ENCODE measurements around the gene TGM2. TPM values are rescaled to one million over a fixed set of nuclear protein-coding genes. Genes with fewer than 3 reads are reported as not detected.

The TGM2 gene
- total RNA-seq, 4 donors from 2014 or later: 163 to 385 (median 188) TPM

DNA sequence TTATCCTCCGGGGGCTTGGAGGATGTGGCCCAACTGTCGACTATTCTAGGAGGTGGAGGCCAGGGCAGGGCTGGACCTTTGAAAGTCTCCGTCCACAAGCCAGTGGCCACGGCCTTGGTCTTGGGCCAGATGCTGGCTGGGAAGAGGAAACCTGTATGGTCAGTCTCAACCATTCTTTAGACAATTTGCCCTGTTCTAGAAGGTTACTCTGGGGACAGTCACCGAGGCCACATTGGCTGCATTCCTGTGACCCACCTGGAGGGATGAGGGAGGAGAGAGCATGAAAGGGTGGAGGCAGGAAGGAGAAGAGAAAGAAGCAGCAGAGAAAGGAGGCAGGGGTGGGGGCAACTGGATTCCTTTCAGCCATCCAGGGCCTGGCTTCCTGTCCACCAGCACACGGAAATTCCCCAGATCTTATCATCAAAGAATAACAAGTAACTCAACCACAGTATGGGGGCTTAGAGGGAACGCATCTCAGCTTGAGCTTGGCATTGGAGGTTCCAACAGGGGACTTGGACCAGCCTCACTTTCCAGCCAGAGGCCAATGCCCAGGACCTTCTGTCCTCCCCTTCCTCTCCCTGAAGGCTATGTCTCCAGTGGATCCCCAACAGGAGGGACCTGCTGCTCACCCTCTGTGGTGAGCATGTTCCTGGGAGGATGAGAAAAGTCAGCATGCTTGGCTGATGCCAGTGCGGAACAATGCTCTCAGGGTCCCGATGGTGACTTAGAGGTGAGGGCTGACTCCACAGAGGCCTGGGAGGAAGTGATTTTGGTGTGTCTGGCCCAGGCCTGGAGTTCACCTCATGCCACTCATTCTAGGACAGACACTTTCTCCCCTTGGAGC is 30.4 kb downstream of the TGM2 start:
- no peaks in the 10 kb centered on the region for H3K9me3 ChIP-seq
- peaks cover 0 to 16% (median 0%) of the 10 kb centered on the region in 3 donors for H3K4me1 ChIP-seq
- peak overlapping the region in 3 of 4 donors; percentile 21 to 60 (median 34) for H3K27ac ChIP-seq
- TF ChIP-seq POLR2A (IDR thresholded peaks at IDR 0.05) (no peak), POLR2AphosphoS5 (IDR thresholded peaks at IDR 0.05) (no peak), EP300 (IDR thresholded peaks at IDR 0.05) (no peak)
- TF ChIP-seq, protein P1, sequence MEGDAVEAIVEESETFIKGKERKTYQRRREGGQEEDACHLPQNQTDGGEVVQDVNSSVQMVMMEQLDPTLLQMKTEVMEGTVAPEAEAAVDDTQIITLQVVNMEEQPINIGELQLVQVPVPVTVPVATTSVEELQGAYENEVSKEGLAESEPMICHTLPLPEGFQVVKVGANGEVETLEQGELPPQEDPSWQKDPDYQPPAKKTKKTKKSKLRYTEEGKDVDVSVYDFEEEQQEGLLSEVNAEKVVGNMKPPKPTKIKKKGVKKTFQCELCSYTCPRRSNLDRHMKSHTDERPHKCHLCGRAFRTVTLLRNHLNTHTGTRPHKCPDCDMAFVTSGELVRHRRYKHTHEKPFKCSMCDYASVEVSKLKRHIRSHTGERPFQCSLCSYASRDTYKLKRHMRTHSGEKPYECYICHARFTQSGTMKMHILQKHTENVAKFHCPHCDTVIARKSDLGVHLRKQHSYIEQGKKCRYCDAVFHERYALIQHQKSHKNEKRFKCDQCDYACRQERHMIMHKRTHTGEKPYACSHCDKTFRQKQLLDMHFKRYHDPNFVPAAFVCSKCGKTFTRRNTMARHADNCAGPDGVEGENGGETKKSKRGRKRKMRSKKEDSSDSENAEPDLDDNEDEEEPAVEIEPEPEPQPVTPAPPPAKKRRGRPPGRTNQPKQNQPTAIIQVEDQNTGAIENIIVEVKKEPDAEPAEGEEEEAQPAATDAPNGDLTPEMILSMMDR (IDR thresholded peaks at IDR 0.05): no peak
- 43 to 74% methylated on average over 2 to 9 of the region's 9 CpGs for WGBS, 2 donors (ENCODE audit: low coverage in 1 of 2)
- ATAC-seq: peak; percentile 17
- no peaks in the 10 kb centered on the region for H3K27me3 ChIP-seq
- H3K4me3 ChIP-seq: no peak overlapping the region
- H3K36me3 ChIP-seq: peaks cover 0 to 94% of the 10 kb centered on the region in 2 donors

DNA sequence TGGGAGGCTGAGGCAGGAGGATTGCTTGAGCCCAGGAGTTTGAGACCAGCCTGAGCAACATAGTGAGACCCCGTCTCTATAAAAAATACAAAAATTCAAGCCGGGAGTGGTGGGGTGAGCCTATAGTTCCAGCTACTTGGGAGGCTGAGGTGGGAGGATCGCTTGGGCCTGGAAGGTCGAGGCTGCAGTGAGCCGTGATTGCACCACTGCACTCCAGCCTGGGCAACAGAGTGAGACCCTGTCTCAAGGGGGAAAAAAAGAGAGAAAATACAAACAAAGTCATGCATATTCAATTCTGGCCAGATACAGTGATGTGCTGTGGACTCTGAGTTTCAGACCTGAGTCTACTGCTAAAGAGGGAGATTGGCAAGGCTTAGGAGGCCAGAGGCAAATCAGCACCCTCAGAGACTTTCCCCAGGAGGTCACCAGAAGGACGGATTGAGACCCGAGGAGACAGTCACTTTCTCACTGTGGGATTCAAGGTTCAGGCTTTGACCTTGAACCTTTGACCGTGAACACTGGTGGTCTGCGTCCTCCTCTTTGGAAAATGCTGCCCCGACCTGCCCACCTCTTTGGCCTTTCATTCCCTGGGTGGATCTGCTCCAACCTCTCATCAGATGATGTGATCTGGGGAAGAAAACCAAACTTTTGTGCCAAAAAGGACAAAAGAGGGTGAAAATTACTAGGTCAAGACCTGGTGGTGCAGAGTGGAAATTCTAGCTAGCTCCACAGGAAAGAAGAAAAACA is 31.2 kb downstream of the TGM2 start:
- peaks cover 0 to 16% (median 0%) of the 10 kb centered on the region in 3 donors for H3K4me1 ChIP-seq
- no peak for TF ChIP-seq EP300 (IDR thresholded peaks at IDR 0.05)
- TF ChIP-seq, protein P1 (IDR thresholded peaks at IDR 0.05): no peak
- no peak for TF ChIP-seq POLR2A (IDR thresholded peaks at IDR 0.05)
- no peak for TF ChIP-seq POLR2AphosphoS5 (IDR thresholded peaks at IDR 0.05)
- WGBS, 2 donors (ENCODE audit: low coverage in 1 of 2): 86 to 90% methylated on average over 6 to 8 of the region's 10 CpGs
- H3K9me3 ChIP-seq: no peaks in the 10 kb centered on the region
- H3K36me3 ChIP-seq: peaks cover 0 to 92% of the 10 kb centered on the region in 2 donors
- peak overlapping the region in 3 of 4 donors; percentile 21 to 60 (median 34) for H3K27ac ChIP-seq
- H3K27me3 ChIP-seq: no peaks in the 10 kb centered on the region
- no peak for ATAC-seq
- H3K4me3 ChIP-seq: no peak overlapping the region

- Histone ChIP-seq H3K27me3 (no peaks in the 10 kb centered on the region), H3K4me1 (peaks cover 0 to 20% (median 0%) of the 10 kb centered on the region in 3 donors), H3K9me3 (no peaks in the 10 kb centered on the region), H3K36me3 (peaks cover 0 to 84% of the 10 kb centered on the region in 2 donors), H3K27ac (peak overlapping the region in 1 of 4 donors; percentile 60), H3K4me3 (no peak overlapping the region)
- TF ChIP-seq, protein P1 (IDR thresholded peaks at IDR 0.05): no peak
- TF ChIP-seq POLR2AphosphoS5 (IDR thresholded peaks at IDR 0.05) (peak; percentile 14), POLR2A (IDR thresholded peaks at IDR 0.05) (no peak), EP300 (IDR thresholded peaks at IDR 0.05) (no peak)
- ATAC-seq: no peak
- WGBS, 2 donors (ENCODE audit: low coverage in 1 of 2): 100% methylated on average over 2 of the region's 11 CpGs; no CpG with 5 or more reads in 1 of the 2 donors
Observed at GRCh38 chr20:38132910-38133501, 32.1 kb downstream of the TGM2 start.

- H3K36me3 ChIP-seq: peaks cover 0 to 77% of the 10 kb centered on the region in 2 donors
- 85 to 96% methylated on average over 5 to 9 of the region's 26 CpGs for WGBS, 2 donors (ENCODE audit: low coverage in 1 of 2)
- TF ChIP-seq POLR2A (IDR thresholded peaks at IDR 0.05): no peak
- TF ChIP-seq, protein P1 (IDR thresholded peaks at IDR 0.05): no peak
- no peak for TF ChIP-seq POLR2AphosphoS5 (IDR thresholded peaks at IDR 0.05)
- no peaks in the 10 kb centered on the region for H3K9me3 ChIP-seq
- H3K4me1 ChIP-seq: peaks cover 0 to 25% (median 3%) of the 10 kb centered on the region in 3 donors
- H3K27me3 ChIP-seq: no peaks in the 10 kb centered on the region
- no peak overlapping the region for H3K4me3 ChIP-seq
- no peak overlapping the region for H3K27ac ChIP-seq
- ATAC-seq: no peak
Observed at GRCh38 chr20:38132156-38132909, 32.7 kb downstream of the TGM2 start.
